GM12878 (cell line): Measurements from ENCODE around the gene PCTP. TPM values are rescaled to one million over a fixed set of nuclear protein-coding genes. Genes with fewer than 3 reads are reported as not detected.

Experiments used
- ATAC-seq: fragments of 200-7000 bp; cut with Tn5 transposase; 3 replicates; pipeline ENCODE4 v1.9.1; 2020; ENCODE audit warnings: mild to moderate bottlenecking, moderate library complexity
- BruUV-seq: library from RNA; stranded (reverse); fragments of 400-500 nt; replicated peaks from 2 replicates; lab custom pipeline; 2021; lab: Mats Ljungman, UMichigan
- CTCF ChIA-PET: fragments of 300-600 bp; sonication (Branson Sonifier 250); formaldehyde crosslinking; extraction: SDS; loops from one replicate; lab custom pipeline; 2021; ENCODE audit warnings: inconsistent platforms; lab: Yijun Ruan, JAX
- POLR2A ChIA-PET: fragments of 350-600 bp; formaldehyde crosslinking; extraction: SDS; loops from one replicate; lab custom pipeline; 2021; ENCODE audit warnings: inconsistent platforms; lab: Charles Lee
- RAD21 ChIA-PET: fragments of 300-600 bp; sonication (Branson Sonifier 250); formaldehyde crosslinking; loops from one replicate; lab custom pipeline; 2023; ENCODE audit warnings: antibody characterized with exemption; ENCODE audit not compliant: unreplicated experiment; lab: Charles Lee
- SMC1A ChIA-PET: fragments of 300-600 bp; sonication (Branson Sonifier 250); formaldehyde crosslinking; loops from one replicate; lab custom pipeline; 2023; ENCODE audit not compliant: unreplicated experiment, uncharacterized antibody; lab: Charles Lee
- DNase-seq: peaks from one replicate; pipeline ENCODE4 v3.0.0-alpha.2; 2011; ENCODE audit warnings: low read depth, low spot score
- FAIRE-seq: peaks from 3 replicates; lab custom pipeline; 2011; peaks lifted over from hg19 to GRCh38; lab: Jason Lieb, UNC
- H2AFZ ChIP-seq: 2 replicates; pipeline ENCODE4 v1.6.0; 2011; ENCODE audit warnings: low read depth, low read length, control low read depth; ENCODE audit not compliant: control insufficient read depth
- H3K27ac ChIP-seq: 2 replicates; pipeline ENCODE4 v1.5.1; 2011; ENCODE audit warnings: control low read depth; ENCODE audit not compliant: control insufficient read depth, insufficient read depth
- H3K27me3 ChIP-seq, 2 experiments: replicated peaks in 1 of 2; 2 replicates each; pipeline versions ENCODE4 v1.6.0 to v1.6.1; 2011; ENCODE audit warnings: low read length in 1 of 2; ENCODE audit not compliant: control insufficient read depth in 2 of 2, insufficient read depth in 2 of 2
- H3K36me3 ChIP-seq, 2 experiments: 2 replicates each; pipeline ENCODE4 v1.5.1; 2011; ENCODE audit warnings: low read length in 1 of 2; ENCODE audit not compliant: control insufficient read depth in 2 of 2, insufficient read depth in 2 of 2
- H3K4me1 ChIP-seq: 2 replicates; pipeline ENCODE4 v1.6.1; 2011; ENCODE audit warnings: mild to moderate bottlenecking, low read length, moderate library complexity, mixed read lengths; ENCODE audit not compliant: control insufficient read depth, insufficient read depth
- H3K4me2 ChIP-seq: 2 replicates; pipeline ENCODE4 v1.6.0; 2011; ENCODE audit warnings: control low read depth; ENCODE audit not compliant: control insufficient read depth, insufficient read depth
- H3K4me3 ChIP-seq: fragments of 200-600 bp; sonication (generic); 2 replicates; pipeline ENCODE4 v1.5.1; 2016
- H3K79me2 ChIP-seq: 2 replicates; pipeline ENCODE4 v1.6.0; 2011; ENCODE audit warnings: low read length; ENCODE audit not compliant: control insufficient read depth, insufficient read depth
- H3K9ac ChIP-seq: 2 replicates; pipeline ENCODE4 v1.8.0; 2011; ENCODE audit warnings: low read length, control low read depth, mixed read lengths; ENCODE audit not compliant: control insufficient read depth, insufficient read depth
- H3K9me3 ChIP-seq: replicated peaks from 3 replicates; pipeline ENCODE4 v1.5.1; 2011; ENCODE audit warnings: mild to moderate bottlenecking, low read length; ENCODE audit not compliant: control insufficient read depth, insufficient read depth
- H4K20me1 ChIP-seq: 2 replicates; pipeline ENCODE4 v1.6.0; 2011; ENCODE audit not compliant: control insufficient read depth, insufficient read depth
- ATF3 ChIP-seq: IDR thresholded peaks from 2 replicates; pipeline ENCODE4 v1.6.1; 2011; ENCODE audit warnings: low read depth, mild to moderate bottlenecking, low read length, moderate library complexity, borderline replicate concordance; ENCODE audit errors: extremely low read depth
- CTCF ChIP-seq, 3 experiments: IDR thresholded peaks in 2 of 3; conservative IDR thresholded peaks in 1 of 3; 2 replicates each; pipeline ENCODE4 v1.5.1; 2011; ENCODE audit warnings: low read depth in 3 of 3, low read length in 3 of 3, mild to moderate bottlenecking in 3 of 3, control low read depth in 2 of 3, moderate library complexity in 2 of 3, inconsistent platforms in 1 of 3, mixed read lengths in 1 of 3; ENCODE audit not compliant: control insufficient read depth in 2 of 3, insufficient read depth in 1 of 3; ENCODE audit errors: extremely low read depth in 1 of 3
- RAD21 ChIP-seq: IDR thresholded peaks from 2 replicates; pipeline ENCODE4 v1.6.1; 2011; ENCODE audit warnings: mild to moderate bottlenecking, low read depth, low read length, moderate library complexity; ENCODE audit not compliant: insufficient read depth
- SREBF1 ChIP-seq: IDR thresholded peaks from 2 replicates; pipeline ENCODE4 v1.6.1; 2012; ENCODE audit warnings: mild to moderate bottlenecking, low read length
- WGBS: methylation state at CpG from one replicate; pipeline ENCODE4 v1.1.6; 2016; ENCODE audit warnings: low lambda C conversion rate; ENCODE audit not compliant: insufficient replicate concordance, insufficient coverage; ENCODE audit errors: missing lambda C conversion rate; 5-methylcytosine and 5-hydroxymethylcytosine counted together
- in situ Hi-C: fragments of 300-500 bp; cut with MboI; formaldehyde crosslinking; loops from 9 replicates; pipeline ENCODE4 v1.14.3; 2018; ENCODE audit warnings: mixed read lengths
- intact Hi-C: fragments of 100-400 bp; cut with micrococcal nuclease; formaldehyde crosslinking; loops from one replicate; pipeline ENCODE4 v1.14.2; 2022; ENCODE audit not compliant: unreplicated experiment
- polyA plus RNA-seq, 11 experiments: library from polyadenylated mRNA; depleted of rRNA in 4 of 11; unstranded in 6 of 11; stranded (reverse) in 5 of 11; fragments of >200 nt; fragmentation: Nextera tagmentation in 4 of 11; fragmentation: Illumina TruSeq in 1 of 11; extraction: Ambion mirVana in 4 of 11; extraction: Trizol in 1 of 11; gene quantifications; 1 replicate in 1 of 11; 2 replicates in 10 of 11; pipeline versions ENCODE4 v1.2.1 to v1.2.3, GENCODE V29; 2011 to 2016; ENCODE audit warnings: inconsistent platforms in 2 of 11, missing spikeins in 2 of 11, low read depth in 1 of 11
- total RNA-seq, 4 experiments: library from RNA; depleted of rRNA in 3 of 4; stranded (reverse); fragments of >200 nt in 3 of 4; fragmentation: Illumina TruSeq in 1 of 4; extraction: Trizol in 1 of 4; gene quantifications; 2 replicates each; pipeline versions ENCODE4 v1.2.1 to v1.2.3, GENCODE V29; 2013 to 2021

Gene PCTP
- total and polyA plus RNA-seq, 10 of the 15 experiments (the other 5 are each of a cell fraction or from before 2014, with no cell fraction given) = 1.4 to 26.8 (median 3.7) TPM

- H3K9me3 ChIP-seq = no peaks in the 10 kb centered on the region; the same call in 2 of the 3 replicates
- no peaks in the 10 kb centered on the region for H3K79me2 ChIP-seq
- intact Hi-C loops = no loop called here
- H2AFZ ChIP-seq = no peak overlapping the region
- in situ Hi-C loops = no loop called here
- ChIA-PET RAD21 (no interaction called here), CTCF (no interaction called here), POLR2A (no interaction called here), SMC1A (no interaction called here)
- no peaks in the 10 kb centered on the region for H3K4me1 ChIP-seq
- H3K36me3 ChIP-seq = no peaks in the 10 kb centered on the region
- no peaks in the 10 kb centered on the region for H4K20me1 ChIP-seq
- H3K27me3 ChIP-seq = no peaks in the 10 kb centered on the region
- no peak for TF ChIP-seq SREBF1
- no TSS peak for BruUV-seq
- 16% methylated on average over 4 of the region's 4 CpGs for WGBS
- DNase-seq = no peak
- H3K27ac ChIP-seq = no peak overlapping the region
- no peak for ATAC-seq
- no peak overlapping the region for H3K4me3 ChIP-seq
- FAIRE-seq = no peak
- H3K9ac ChIP-seq = no peak overlapping the region
- H3K4me2 ChIP-seq = no peak overlapping the region
Observed at GRCh38 chr17:55822028-55822427, 71.2 kb downstream of the PCTP start.

GRCh38 chr17:55825213-55825612 is 74.4 kb downstream of the PCTP start:
- no peaks in the 10 kb centered on the region for H3K79me2 ChIP-seq
- ChIA-PET POLR2A (no interaction called here), RAD21 (interaction anchor here (0.6 kb wide), 1 partner anchor 223 kb away, joined by 3 read pairs; no protein-coding TSS in a partner anchor), CTCF (interaction anchor here (1.2 to 1.5 kb wide), 2 partner anchors 8 to 13 kb away, joined by 3 read pairs; no protein-coding TSS in a partner anchor), SMC1A (no interaction called here)
- H3K9me3 ChIP-seq = no peaks in the 10 kb centered on the region; the same call in 2 of the 3 replicates
- FAIRE-seq (no peak), DNase-seq (no peak), ATAC-seq (no peak)
- H3K4me2 ChIP-seq = no peak overlapping the region
- BruUV-seq = no TSS peak
- H3K4me3 ChIP-seq = no peak overlapping the region
- 0% methylated on average over 2 of the region's 2 CpGs for WGBS
- in situ Hi-C loops = no loop called here
- H3K4me1 ChIP-seq = no peaks in the 10 kb centered on the region
- H3K27me3 ChIP-seq = no peaks in the 10 kb centered on the region
- no peak overlapping the region for H3K9ac ChIP-seq
- H2AFZ ChIP-seq = no peak overlapping the region
- H4K20me1 ChIP-seq = no peaks in the 10 kb centered on the region
- no peak overlapping the region for H3K27ac ChIP-seq
- H3K36me3 ChIP-seq = no peaks in the 10 kb centered on the region
- intact Hi-C loops = no loop called here
- no peak for TF ChIP-seq ATF3
- peak; percentile 47 for TF ChIP-seq RAD21
- TF ChIP-seq CTCF (IDR thresholded peaks at IDR 0.05 in 2 of 3, conservative IDR thresholded peaks at IDR 0.05 in 1 of 3; ENCODE audit: control insufficient read depth in 2 of 3, extremely low read depth in 1 of 3, insufficient read depth in 1 of 3, low read depth in 3 of 3, low read length in 3 of 3) = peak; percentile 12 to 29 (median 25); a peak in 3 of 6 replicates

Other genes starting within 250 kb of the PCTP start
- gene SMIM36, start 239.6 kb upstream of the PCTP start, total RNA-seq (2014; rRNA removed) = not detected in 2 replicates
- not detected in 2 replicates for gene SMIM36, start 239.6 kb upstream of the PCTP start, total RNA-seq (2014; rRNA removed; fragmentation: Illumina TruSeq; extraction: Trizol)
- gene SMIM36, start 239.6 kb upstream of the PCTP start, total RNA-seq (2021) = not detected in 2 replicates
- gene SMIM36, start 239.6 kb upstream of the PCTP start, polyA plus RNA-seq (2011; rRNA removed) = not detected in 2 replicates
- not detected in 2 replicates for gene SMIM36, start 239.6 kb upstream of the PCTP start, polyA plus RNA-seq (2014; fragmentation: Illumina TruSeq; extraction: Trizol)
- not detected for gene SMIM36, start 239.6 kb upstream of the PCTP start, polyA plus RNA-seq (2014; fragmentation: Nextera tagmentation; extraction: Ambion mirVana)
- not detected in 2 replicates for gene SMIM36, start 239.6 kb upstream of the PCTP start, polyA plus RNA-seq (2014; rRNA removed)
- gene SMIM36, start 239.6 kb upstream of the PCTP start, polyA plus RNA-seq (2016; fragmentation: Nextera tagmentation; extraction: Ambion mirVana) = not detected
- not detected in 2 replicates for gene TMEM100, start 28.2 kb upstream of the PCTP start, total RNA-seq (2014; rRNA removed)
- gene TMEM100, start 28.2 kb upstream of the PCTP start, total RNA-seq (2014; rRNA removed; fragmentation: Illumina TruSeq; extraction: Trizol) = not detected in 2 replicates
- not detected in 2 replicates for gene TMEM100, start 28.2 kb upstream of the PCTP start, total RNA-seq (2021)
- not detected in 2 replicates for gene TMEM100, start 28.2 kb upstream of the PCTP start, polyA plus RNA-seq (2011; rRNA removed)
- gene TMEM100, start 28.2 kb upstream of the PCTP start, polyA plus RNA-seq (2014; fragmentation: Illumina TruSeq; extraction: Trizol) = not detected in 2 replicates
- gene TMEM100, start 28.2 kb upstream of the PCTP start, polyA plus RNA-seq (2014; fragmentation: Nextera tagmentation; extraction: Ambion mirVana) = not detected
- gene TMEM100, start 28.2 kb upstream of the PCTP start, polyA plus RNA-seq (2014; rRNA removed) = not detected in 2 replicates
- not detected for gene TMEM100, start 28.2 kb upstream of the PCTP start, polyA plus RNA-seq (2016; fragmentation: Nextera tagmentation; extraction: Ambion mirVana)